PC-9 (cell line): Measurements from ENCODE around the gene FBXO48. TPM values are rescaled to one million over a fixed set of nuclear protein-coding genes. Genes with fewer than 3 reads are reported as not detected.

ENCODE experiments used
- Bru-seq: library from RNA; stranded (reverse); fragments of 400-500 nt; gene quantifications from one replicate; lab custom pipeline; 2021; lab: Mats Ljungman, UMichigan
- BruChase-seq, 2 experiments: library from RNA; stranded (reverse); fragments of 400-500 nt; gene quantifications; one replicate each; lab custom pipeline; 2021; lab: Mats Ljungman, UMichigan
- BruUV-seq: library from RNA; stranded (reverse); fragments of 400-500 nt; replicated peaks from 2 replicates; lab custom pipeline; 2021; lab: Mats Ljungman, UMichigan
- CTCF ChIA-PET: fragments of 300-600 bp; sonication (Branson Sonifier 250); formaldehyde crosslinking; loops from one replicate; lab custom pipeline; 2022; ENCODE audit warnings: antibody characterized with exemption; lab: Charles Lee
- POLR2A ChIA-PET: fragments of 300-600 bp; sonication (Branson Sonifier 250); formaldehyde crosslinking; loops from one replicate; lab custom pipeline; 2022; ENCODE audit warnings: antibody characterized with exemption; ENCODE audit not compliant: unreplicated experiment; lab: Charles Lee
- DNase-seq, 2 experiments: peaks; one replicate each; pipeline versions ENCODE4 v3.0.0 to v3.0.0-alpha.2; 2015 to 2022; ENCODE audit warnings: mixed read lengths in 1 of 2
- H2AFZ ChIP-seq: fragments of 200-600 bp; sonication (generic); 2 replicates; pipeline ENCODE4 v1.8.1; 2017; ENCODE audit warnings: antibody characterized with exemption
- H3F3A ChIP-seq: fragments of 200-600 bp; sonication (generic); 2 replicates; pipeline ENCODE4 v1.8.1; 2017; ENCODE audit warnings: antibody characterized with exemption, mild to moderate bottlenecking, low read depth; ENCODE audit not compliant: insufficient read depth
- H3K27ac ChIP-seq: fragments of 200-600 bp; sonication (generic); 2 replicates; pipeline ENCODE4 v1.6.1; 2016; ENCODE audit warnings: mixed run types
- H3K27me3 ChIP-seq: fragments of 200-600 bp; sonication (generic); 2 replicates; pipeline ENCODE4 v1.6.1; 2016; ENCODE audit warnings: low read depth, mixed run types; ENCODE audit not compliant: insufficient read depth
- H3K36me3 ChIP-seq: fragments of 200-600 bp; sonication (generic); 2 replicates; pipeline ENCODE4 v1.6.1; 2016; ENCODE audit warnings: low read depth, mixed run types
- H3K4me1 ChIP-seq: fragments of 200-600 bp; sonication (generic); replicated peaks from 2 replicates; pipeline ENCODE4 v1.6.1; 2016; ENCODE audit warnings: mixed run types; ENCODE audit not compliant: insufficient read depth
- H3K4me2 ChIP-seq: fragments of 200-600 bp; sonication (generic); 2 replicates; pipeline ENCODE4 v1.6.1; 2017; ENCODE audit warnings: mixed run types
- H3K4me3 ChIP-seq: fragments of 200-600 bp; sonication (generic); 2 replicates; pipeline ENCODE4 v1.6.1; 2016; ENCODE audit warnings: mixed run types
- H3K79me2 ChIP-seq: fragments of 200-600 bp; sonication (generic); 2 replicates; pipeline ENCODE4 v1.6.1; 2017; ENCODE audit warnings: low read depth, mixed run types
- H3K9me2 ChIP-seq: fragments of 200-600 bp; sonication (generic); 2 replicates; pipeline ENCODE4 v1.8.1; 2017; ENCODE audit warnings: mild to moderate bottlenecking; ENCODE audit not compliant: insufficient read depth
- H3K9me3 ChIP-seq: fragments of 200-600 bp; sonication (generic); 2 replicates; pipeline ENCODE4 v1.8.1; 2016; ENCODE audit warnings: low read depth; ENCODE audit not compliant: insufficient read depth
- H4K20me1 ChIP-seq: fragments of 200-600 bp; sonication (generic); 2 replicates; pipeline ENCODE4 v1.8.1; 2017; ENCODE audit not compliant: insufficient read depth
- EZH2 ChIP-seq: fragments of 200-600 bp; sonication (generic); IDR thresholded peaks from 2 replicates; pipeline ENCODE4 v1.8.0; 2017; ENCODE audit warnings: antibody characterized with exemption, low read depth
- intact Hi-C: fragments of 100-400 bp; cut with micrococcal nuclease; formaldehyde crosslinking; loops from one replicate; pipeline ENCODE4 v1.10.0; 2022; ENCODE audit not compliant: unreplicated experiment
- long read RNA-seq: library from polyadenylated mRNA; stranded (forward); transcript quantifications from one replicate; pipeline ENCODE4 v2.0.0, GENCODE V29; 2022
- total RNA-seq: library from RNA; stranded (reverse); gene quantifications from 2 replicates; pipeline ENCODE4 v1.2.3, GENCODE V29; 2021
- TF ChIP-seq, protein P1 (sequence below): fragments of 200-600 bp; sonication (generic); conservative IDR thresholded peaks from 2 replicates; pipeline ENCODE4 v1.6.1; 2017; ENCODE audit warnings: mixed run types, antibody characterized with exemption, mild to moderate bottlenecking, moderate library complexity

The FBXO48 gene, protein sequence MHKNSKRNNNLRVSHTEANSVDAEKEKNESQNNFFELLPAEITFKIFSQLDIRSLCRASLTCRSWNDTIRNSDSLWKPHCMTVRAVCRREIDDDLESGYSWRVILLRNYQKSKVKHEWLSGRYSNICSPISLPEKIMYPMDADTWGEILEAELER
- 1.2 and 1.6 TPM in 2 replicates for total RNA-seq
- Bru-seq, nascent RNA = percentile 54 among the genes with signal in this experiment
- percentile 62 among the genes with signal in this experiment for BruChase-seq, experiment 1, labeled RNA remaining after a 2-hour chase
- BruChase-seq, experiment 2, labeled RNA remaining after a 6-hour chase = percentile 58 among the genes with signal in this experiment
- long read RNA-seq, full-length matches to known transcripts = 1 of 16 reads
- long read RNA-seq, partial matches to known transcripts = 1 of 16 reads
- long read RNA-seq, other reads (novel, unspliced or antisense) = 14 of 16 reads

- peak; percentile 98 for DNase-seq
- POLR2A ChIA-PET = interaction anchor here (0.5 to 0.7 kb wide), 6 partner anchors 20 to 521 kb away, joined by 3 to 8 read pairs (median 4); no protein-coding TSS in a partner anchor
- Histone ChIP-seq H3K27me3 (no peaks in the 10 kb centered on the region), H2AFZ (peak within 1 kb of the TSS; percentile 98), H3K9me2 (no peaks in the 10 kb centered on the region), H3K4me1 (peaks cover 17% of the 10 kb centered on the region), H3K36me3 (no peaks in the 10 kb centered on the region), H3K4me3 (peak within 1 kb of the TSS; percentile 76), H3F3A (no peaks in the 10 kb centered on the region), H3K4me2 (peak within 1 kb of the TSS; percentile 98), H3K79me2 (no peaks in the 10 kb centered on the region), H3K9me3 (no peaks in the 10 kb centered on the region; the same call in 1 of the 2 replicates), H4K20me1 (no peaks in the 10 kb centered on the region), H3K27ac (peak within 1 kb of the TSS; percentile 48)
- TF ChIP-seq EZH2 = no peak
- TF ChIP-seq, protein P1, sequence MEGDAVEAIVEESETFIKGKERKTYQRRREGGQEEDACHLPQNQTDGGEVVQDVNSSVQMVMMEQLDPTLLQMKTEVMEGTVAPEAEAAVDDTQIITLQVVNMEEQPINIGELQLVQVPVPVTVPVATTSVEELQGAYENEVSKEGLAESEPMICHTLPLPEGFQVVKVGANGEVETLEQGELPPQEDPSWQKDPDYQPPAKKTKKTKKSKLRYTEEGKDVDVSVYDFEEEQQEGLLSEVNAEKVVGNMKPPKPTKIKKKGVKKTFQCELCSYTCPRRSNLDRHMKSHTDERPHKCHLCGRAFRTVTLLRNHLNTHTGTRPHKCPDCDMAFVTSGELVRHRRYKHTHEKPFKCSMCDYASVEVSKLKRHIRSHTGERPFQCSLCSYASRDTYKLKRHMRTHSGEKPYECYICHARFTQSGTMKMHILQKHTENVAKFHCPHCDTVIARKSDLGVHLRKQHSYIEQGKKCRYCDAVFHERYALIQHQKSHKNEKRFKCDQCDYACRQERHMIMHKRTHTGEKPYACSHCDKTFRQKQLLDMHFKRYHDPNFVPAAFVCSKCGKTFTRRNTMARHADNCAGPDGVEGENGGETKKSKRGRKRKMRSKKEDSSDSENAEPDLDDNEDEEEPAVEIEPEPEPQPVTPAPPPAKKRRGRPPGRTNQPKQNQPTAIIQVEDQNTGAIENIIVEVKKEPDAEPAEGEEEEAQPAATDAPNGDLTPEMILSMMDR = no peak
- intact Hi-C loops = loop anchor here (5.0 to 10.0 kb wide), 3 partner anchors 440 to 837 kb away; partner anchors contain the start of gene ANTXR1
- TSS peak; percentile 61 for BruUV-seq
- CTCF ChIA-PET = interaction anchor here (0.6 to 0.7 kb wide), 4 partner anchors 21 to 1258 kb away, joined by 3 to 9 read pairs (median 5); partner anchors contain the start of gene ANTXR1
These were observed at the start of gene FBXO48, which contains the start of gene APLF for GRCh38 chr2:68467077-68467960. FBXO48 (minus strand) TSS chr2:68467294; CDS start chr2:68465145, 2,149 bp downstream. APLF (plus strand) TSS chr2:68467585; CDS start chr2:68467732, 147 bp downstream.

- no peaks in the 10 kb centered on the region for H3K4me1 ChIP-seq
- no peaks in the 10 kb centered on the region for H3F3A ChIP-seq
- H3K9me2 ChIP-seq = no peaks in the 10 kb centered on the region
- intact Hi-C loops = no loop called here
- H3K27ac ChIP-seq = no peak overlapping the region
- H3K36me3 ChIP-seq = no peaks in the 10 kb centered on the region
- no TSS peak for BruUV-seq
- DNase-seq = no peak
- no peaks in the 10 kb centered on the region for H3K79me2 ChIP-seq
- ChIA-PET POLR2A (no interaction called here), CTCF (no interaction called here)
- no peak overlapping the region for H3K4me2 ChIP-seq
- H3K27me3 ChIP-seq = no peaks in the 10 kb centered on the region
- no peaks in the 10 kb centered on the region for H3K9me3 ChIP-seq
- no peaks in the 10 kb centered on the region for H4K20me1 ChIP-seq
- TF ChIP-seq EZH2 = no peak
- TF ChIP-seq, protein P1 = no peak
- no peak overlapping the region for H3K4me3 ChIP-seq
- H2AFZ ChIP-seq = no peak overlapping the region
These were observed 49.2 kb upstream of the FBXO48 start for GRCh38 chr2:68516051-68516955.
